OCI-LY7 (cell line): ENCODE data around the gene DGUOK. TPM values are rescaled to one million over a fixed set of nuclear protein-coding genes. Genes with fewer than 3 reads are reported as not detected.

Source experiments
- BruUV-seq: library from RNA; stranded (reverse); fragments of 400-500 nt; replicated peaks from 2 replicates; lab custom pipeline; 2021; lab: Mats Ljungman, UMichigan
- CTCF ChIA-PET: fragments of 300-600 bp; sonication (Branson Sonifier 250); formaldehyde crosslinking; loops from one replicate; lab custom pipeline; 2022; ENCODE audit warnings: antibody characterized with exemption; ENCODE audit not compliant: unreplicated experiment; lab: Charles Lee
- POLR2A ChIA-PET: fragments of 300-600 bp; sonication (Branson Sonifier 250); formaldehyde crosslinking; loops from one replicate; lab custom pipeline; 2022; ENCODE audit warnings: antibody characterized with exemption; lab: Charles Lee
- DNase-seq: peaks from one replicate; pipeline ENCODE4 v3.0.0-alpha.2; 2015; ENCODE audit warnings: low spot score
- H2AFZ ChIP-seq: fragments of 200-600 bp; sonication (generic), shearing (Covaris generic); 2 replicates; pipeline ENCODE4 v1.6.1; 2014; ENCODE audit warnings: mild to moderate bottlenecking, antibody characterized with exemption, low read length, moderate library complexity
- H3K27ac ChIP-seq: fragments of 200-600 bp; sonication (generic); 2 replicates; pipeline ENCODE4 v1.5.1; 2014; ENCODE audit warnings: mixed run types, low read depth, mild to moderate bottlenecking, moderate library complexity, low read length, inconsistent platforms; ENCODE audit not compliant: poor library complexity, severe bottlenecking
- H3K36me3 ChIP-seq: fragments of 200-600 bp; sonication (generic); 2 replicates; pipeline ENCODE4 v1.6.1; 2014; ENCODE audit warnings: mild to moderate bottlenecking, antibody characterized with exemption, low read length, moderate library complexity, mixed read lengths; ENCODE audit not compliant: insufficient read depth
- H3K4me1 ChIP-seq: fragments of 200-600 bp; sonication (generic); 2 replicates; pipeline ENCODE4 v1.5.1; 2014; ENCODE audit warnings: mild to moderate bottlenecking, low read length; ENCODE audit not compliant: insufficient read depth, poor library complexity, severe bottlenecking
- H3K4me2 ChIP-seq: fragments of 200-600 bp; sonication (generic); 2 replicates; pipeline ENCODE4 v1.6.1; 2014; ENCODE audit warnings: mild to moderate bottlenecking, low read length
- H3K4me3 ChIP-seq: fragments of 200-600 bp; sonication (generic); 2 replicates; pipeline ENCODE4 v1.5.1; 2014; ENCODE audit warnings: mild to moderate bottlenecking, low read depth, low read length; ENCODE audit not compliant: poor library complexity, severe bottlenecking
- H3K79me2 ChIP-seq: fragments of 200-600 bp; sonication (generic); 2 replicates; pipeline ENCODE4 v1.6.1; 2016; ENCODE audit warnings: low read depth, mild to moderate bottlenecking, low read length, moderate library complexity, mixed read lengths; ENCODE audit not compliant: insufficient read depth
- H3K9me2 ChIP-seq: fragments of 200-600 bp; sonication (generic); 2 replicates; pipeline ENCODE4 v1.6.1; 2016; ENCODE audit warnings: mild to moderate bottlenecking, low read length, mixed read lengths; ENCODE audit not compliant: insufficient read depth
- H3K9me3 ChIP-seq: fragments of 200-600 bp; sonication (generic); 2 replicates; pipeline ENCODE4 v1.6.1; 2014; ENCODE audit warnings: mild to moderate bottlenecking, mixed run types, low read length, mixed read lengths
- H4K20me1 ChIP-seq: fragments of 200-600 bp; sonication (generic); 2 replicates; pipeline ENCODE4 v1.6.1; 2014; ENCODE audit warnings: mild to moderate bottlenecking, antibody characterized with exemption, low read length, moderate library complexity, mixed read lengths; ENCODE audit not compliant: insufficient read depth
- CTCF ChIP-seq: fragments of 200-600 bp; sonication (generic); conservative IDR thresholded peaks from 2 replicates; pipeline ENCODE4 v1.5.1; 2014; ENCODE audit warnings: mild to moderate bottlenecking, antibody characterized with exemption, low read length, moderate library complexity, mixed read lengths
- EZH2phosphoT487 ChIP-seq: fragments of 200-600 bp; sonication (generic); IDR thresholded peaks from 2 replicates; pipeline ENCODE4 v1.6.1; 2018; ENCODE audit warnings: low read depth, borderline replicate concordance, mild to moderate bottlenecking, mixed run types, antibody characterized with exemption, low read length, moderate library complexity, mixed read lengths
- intact Hi-C: fragments of 100-400 bp; cut with micrococcal nuclease; formaldehyde crosslinking; loops from one replicate; pipeline ENCODE4 v1.10.0; 2022; ENCODE audit not compliant: unreplicated experiment
- total RNA-seq, 2 experiments: library from RNA; depleted of rRNA in 1 of 2; stranded (reverse); fragments of >200 nt in 1 of 2; shearing (Covaris generic) in 1 of 2; gene quantifications; 2 replicates each; pipeline ENCODE4 v1.2.3, GENCODE V29; 2014 to 2022

Gene DGUOK
- total RNA-seq, 2 experiments from 2014 or later, result 73.4 to 91.8 TPM

GRCh38 chr2:73917696-73918207 lies 8.9 kb upstream of the DGUOK start:
- Histone ChIP-seq H4K20me1 (no peaks in the 10 kb centered on the region), H3K27ac (no peak overlapping the region), H3K9me3 (no peaks in the 10 kb centered on the region), H3K36me3 (no peaks in the 10 kb centered on the region), H3K79me2 (no peaks in the 10 kb centered on the region), H3K4me1 (peaks cover 7% of the 10 kb centered on the region), H3K4me3 (no peak overlapping the region), H3K9me2 (no peaks in the 10 kb centered on the region), H3K4me2 (no peak overlapping the region), H2AFZ (no peak overlapping the region)
- TF ChIP-seq CTCF, result no peak
- BruUV-seq, result no TSS peak
- intact Hi-C loops, result no loop called here
- DNase-seq, result no peak
- POLR2A ChIA-PET, result no interaction called here
- CTCF ChIA-PET, result no interaction called here

GRCh38 chr2:73918856-73919255 lies 7.8 kb upstream of the DGUOK start:
- Histone ChIP-seq H3K9me2 (no peaks in the 10 kb centered on the region), H3K79me2 (no peaks in the 10 kb centered on the region), H4K20me1 (no peaks in the 10 kb centered on the region), H3K27ac (no peak overlapping the region), H3K9me3 (no peaks in the 10 kb centered on the region), H3K4me2 (no peak overlapping the region), H3K36me3 (no peaks in the 10 kb centered on the region), H3K4me3 (no peak overlapping the region), H2AFZ (no peak overlapping the region), H3K4me1 (peaks cover 7% of the 10 kb centered on the region)
- TF ChIP-seq CTCF (no peak), EZH2phosphoT487 (no peak)
- intact Hi-C loops, result no loop called here
- BruUV-seq, result no TSS peak
- no peak for DNase-seq
- ChIA-PET POLR2A (interaction anchor here (0.6 kb wide), 1 partner anchor 389 kb away, joined by 3 read pairs; no protein-coding TSS in a partner anchor), CTCF (no interaction called here)

- CTCF ChIA-PET, result no interaction called here
- Histone ChIP-seq H3K9me3 (no peaks in the 10 kb centered on the region), H3K9me2 (no peaks in the 10 kb centered on the region), H2AFZ (no peak overlapping the region), H3K79me2 (no peaks in the 10 kb centered on the region), H3K4me3 (no peak overlapping the region), H3K36me3 (no peaks in the 10 kb centered on the region), H3K4me1 (peaks cover 7% of the 10 kb centered on the region), H4K20me1 (no peaks in the 10 kb centered on the region), H3K4me2 (no peak overlapping the region), H3K27ac (no peak overlapping the region)
- DNase-seq, result no peak
- POLR2A ChIA-PET, result no interaction called here
- TF ChIP-seq EZH2phosphoT487 (no peak), CTCF (no peak)
- intact Hi-C loops, result no loop called here
- no TSS peak for BruUV-seq
Measured at GRCh38 chr2:73919596-73920228, 7.0 kb upstream of the DGUOK start.
